ENCODE results near the gene FBXO47. TPM values are rescaled to one million over a fixed set of nuclear protein-coding genes. Genes with fewer than 3 reads are reported as not detected.

Gene FBXO47
- total and polyA plus RNA-seq, 2 of the 4 experiments (the other 2 are of a cell fraction), result under 0.01 TPM; not detected in 1

GRCh38 chr17:38888842-38889241, 78.4 kb downstream of the FBXO47 start:
- intact Hi-C loops (cut with micrococcal nuclease), result no loop called here
- Histone ChIP-seq H3K27me3 (ENCODE audit: control insufficient read depth, insufficient read depth, low read length) (no peaks in the 10 kb centered on the region), H4K20me1 (ENCODE audit: insufficient read depth, low read length) (peaks cover 100% of the 10 kb centered on the region), H3K9ac (ENCODE audit: low read depth, low read length) (no peak overlapping the region), H3K79me1 (ENCODE audit: low read depth in 1 of 2, low read length in 2 of 2) (peaks cover 25 to 91% of the 10 kb centered on the region in 2 experiments; a peak in 3 of 4 replicates), H2BK20ac (ENCODE audit: low read depth, low read length) (no peak overlapping the region), H3K9me3 (ENCODE audit: control insufficient read depth, insufficient read depth, low read length) (no peaks in the 10 kb centered on the region), H2AK5ac (ENCODE audit: low read depth, low read length) (no peak overlapping the region; the same call in 1 of the 2 replicates), H3K4me1 (ENCODE audit: control insufficient read depth, insufficient read depth, low read length) (peaks cover 27% of the 10 kb centered on the region), H4K8ac (ENCODE audit: low read depth in 2 of 2, low read length in 2 of 2) (no peak overlapping the region), H4K5ac (ENCODE audit: low read depth, low read length) (no peak overlapping the region), H3K36me3 (ENCODE audit: control insufficient read depth, insufficient read depth, low read length) (peaks cover 81% of the 10 kb centered on the region), H3K23ac (ENCODE audit: low read depth, low read length) (no peak overlapping the region), H3K56ac (ENCODE audit: extremely low read depth, insufficient read depth, low read length) (no peak overlapping the region), H2BK120ac (ENCODE audit: low read depth, low read length) (no peak overlapping the region), H3K27ac (ENCODE audit: insufficient read depth, low read length) (no peak overlapping the region), H2BK15ac (ENCODE audit: low read depth, low read length) (no peak overlapping the region), H3K4ac (ENCODE audit: low read depth, low read length) (no peak overlapping the region), H4K91ac (ENCODE audit: insufficient read depth, low read depth, low read length) (no peak overlapping the region), H3K4me3 (ENCODE audit: insufficient read depth, low read depth, low read length) (no peak overlapping the region), H2BK5ac (ENCODE audit: low read depth, low read length, poor library complexity, severe bottlenecking) (no peak overlapping the region), H3K4me2 (ENCODE audit: low read depth, low read length) (no peak overlapping the region), H3K9me1 (ENCODE audit: insufficient read depth, low read length) (peaks cover 38% of the 10 kb centered on the region), H3K14ac (replicated peaks; ENCODE audit: low read depth, low read length) (no peak overlapping the region), H2AFZ (replicated peaks; ENCODE audit: low read length, poor library complexity) (no peak overlapping the region), H2AK9ac (replicated peaks; ENCODE audit: low read depth, low read length, poor library complexity) (no peak overlapping the region), H3K18ac (ENCODE audit: low read depth, low read length) (no peak overlapping the region)
- DNase-seq (no peak), ATAC-seq (ENCODE audit: low read depth) (no peak)
- ChIA-PET CTCF (interaction anchor here (0.6 kb wide), 1 partner anchor 28 kb away, joined by 3 read pairs; no protein-coding TSS in a partner anchor), POLR2A (ENCODE audit: unreplicated experiment) (no interaction called here)
- no peak for TF ChIP-seq MAZ (IDR thresholded peaks at IDR 0.05; ENCODE audit: borderline replicate concordance, low read depth, low read length)
- TF ChIP-seq BHLHE40 (IDR thresholded peaks at IDR 0.05; ENCODE audit: low read depth, low read length), result no peak
- TF ChIP-seq, protein P1, sequence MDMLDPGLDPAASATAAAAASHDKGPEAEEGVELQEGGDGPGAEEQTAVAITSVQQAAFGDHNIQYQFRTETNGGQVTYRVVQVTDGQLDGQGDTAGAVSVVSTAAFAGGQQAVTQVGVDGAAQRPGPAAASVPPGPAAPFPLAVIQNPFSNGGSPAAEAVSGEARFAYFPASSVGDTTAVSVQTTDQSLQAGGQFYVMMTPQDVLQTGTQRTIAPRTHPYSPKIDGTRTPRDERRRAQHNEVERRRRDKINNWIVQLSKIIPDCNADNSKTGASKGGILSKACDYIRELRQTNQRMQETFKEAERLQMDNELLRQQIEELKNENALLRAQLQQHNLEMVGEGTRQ (IDR thresholded peaks at IDR 0.05; ENCODE audit: low read depth, low read length), result no peak
- TF ChIP-seq RCOR1 (IDR thresholded peaks at IDR 0.05; ENCODE audit: insufficient replicate concordance, low read length), result no peak
- no peak for TF ChIP-seq SMC3 (IDR thresholded peaks at IDR 0.05; ENCODE audit: low read depth, low read length)
- no peak for TF ChIP-seq POLR2A (IDR thresholded peaks at IDR 0.05; ENCODE audit: low read depth, low read length)
- no peak for TF ChIP-seq MXI1 (IDR thresholded peaks at IDR 0.05; ENCODE audit: borderline replicate concordance, low read depth, low read length)
- no peak for TF ChIP-seq NFE2L2 (IDR thresholded peaks at IDR 0.05; ENCODE audit: low read depth, low read length)
- TF ChIP-seq RFX5 (IDR thresholded peaks at IDR 0.05; ENCODE audit: low read depth, low read length), result no peak
- no peak for TF ChIP-seq MAFK (IDR thresholded peaks at IDR 0.05; ENCODE audit: low read depth, low read length)
- BruUV-seq (replicated peaks), result no TSS peak
- dilution Hi-C loops (cut with HindIII; ENCODE audit: low sequenced_read_pairs, unreplicated experiment), result no loop called here
- 95% methylated on average over 3 of the region's 9 CpGs; no CpG with 5 or more reads in 1 of the 2 experiments for WGBS, 2 experiments (ENCODE audit: extremely low coverage in 2 of 2, insufficient read length in 1 of 2)
- in situ Hi-C loops (cut with MboI; ENCODE audit: low sequenced_read_pairs), result no loop called here
